Right hindlimb (tissue), 1 donor: ENCODE results near the gene KLHDC9.
"Not testable (repeated sequence)": the region's sequence is repeated elsewhere in the genome, so short reads cannot be mapped to it uniquely, and the experiment has no call there.

Experiments used
- DNase-seq: peaks from one replicate; pipeline ENCODE4 v3.0.0-alpha.2; 2018

Gene KLHDC9

GRCh38 chr1:161098210-161099068 lies at the start of gene KLHDC9:
KLHDC9 (plus strand) TSS chr1:161098361; CDS start chr1:161098536, 175 bp downstream.
- DNase-seq: peak; percentile 81

- no peak for DNase-seq
Measured at GRCh38 chr1:161048949-161049722, 49.0 kb upstream of the KLHDC9 start.

GRCh38 chr1:161051219-161051618 lies 46.9 kb upstream of the KLHDC9 start:
- no peak for DNase-seq

GRCh38 chr1:161052899-161053298 lies 45.3 kb upstream of the KLHDC9 start:
- no peak for DNase-seq

GRCh38 chr1:161054232-161054631 lies 43.9 kb upstream of the KLHDC9 start:
- DNase-seq: no peak

GRCh38 chr1:161054805-161055204 lies 43.4 kb upstream of the KLHDC9 start:
- no peak for DNase-seq

- DNase-seq: no peak
Measured at GRCh38 chr1:161059293-161059692, 38.9 kb upstream of the KLHDC9 start.

GRCh38 chr1:161061419-161061818 lies 36.7 kb upstream of the KLHDC9 start:
- DNase-seq: no peak

GRCh38 chr1:161063936-161064335 lies 34.2 kb upstream of the KLHDC9 start:
- DNase-seq: not testable (repeated sequence)

GRCh38 chr1:161065681-161066080 lies 32.5 kb upstream of the KLHDC9 start:
- DNase-seq: not testable (repeated sequence)

- no peak for DNase-seq
Measured at GRCh38 chr1:161066694-161067093, 31.5 kb upstream of the KLHDC9 start.

GRCh38 chr1:161068306-161069234 lies 29.6 kb upstream of the KLHDC9 start:
- peak; percentile 34 for DNase-seq

GRCh38 chr1:161069241-161069640 lies 28.9 kb upstream of the KLHDC9 start:
- no peak for DNase-seq

- peak; percentile 41 for DNase-seq
Measured at GRCh38 chr1:161069731-161070270, 28.4 kb upstream of the KLHDC9 start, which contains the start of gene ARHGAP30. ARHGAP30 (minus strand) TSS chr1:161069891; CDS start chr1:161069624, 267 bp downstream.

- DNase-seq: no peak
Measured at GRCh38 chr1:161070761-161071160, 27.4 kb upstream of the KLHDC9 start.

- DNase-seq: peak; percentile 35
Measured at GRCh38 chr1:161071886-161072371, 26.2 kb upstream of the KLHDC9 start.

- no peak for DNase-seq
Measured at GRCh38 chr1:161072751-161073449, 25.3 kb upstream of the KLHDC9 start.

GRCh38 chr1:161073474-161074121 lies 24.6 kb upstream of the KLHDC9 start:
- DNase-seq: no peak

- DNase-seq: no peak
Measured at GRCh38 chr1:161074676-161075368, 23.3 kb upstream of the KLHDC9 start.

GRCh38 chr1:161076410-161076809 lies 21.8 kb upstream of the KLHDC9 start:
- no peak for DNase-seq
